Activated T-cell treated with anti-CD3 and anti-CD28 coated beads, Interleukin-2, amount 50 U/mL, for 1 hour (primary cell): Measurements from ENCODE around the gene INSIG1.

ENCODE experiments used
- DNase-seq: peaks from one replicate; pipeline ENCODE4 v3.0.0-alpha.2; 2020

INSIG1 gene

GRCh38 chr7:155305231-155305904 lies 7.7 kb downstream of the INSIG1 start:
- no peak for DNase-seq

DNA sequence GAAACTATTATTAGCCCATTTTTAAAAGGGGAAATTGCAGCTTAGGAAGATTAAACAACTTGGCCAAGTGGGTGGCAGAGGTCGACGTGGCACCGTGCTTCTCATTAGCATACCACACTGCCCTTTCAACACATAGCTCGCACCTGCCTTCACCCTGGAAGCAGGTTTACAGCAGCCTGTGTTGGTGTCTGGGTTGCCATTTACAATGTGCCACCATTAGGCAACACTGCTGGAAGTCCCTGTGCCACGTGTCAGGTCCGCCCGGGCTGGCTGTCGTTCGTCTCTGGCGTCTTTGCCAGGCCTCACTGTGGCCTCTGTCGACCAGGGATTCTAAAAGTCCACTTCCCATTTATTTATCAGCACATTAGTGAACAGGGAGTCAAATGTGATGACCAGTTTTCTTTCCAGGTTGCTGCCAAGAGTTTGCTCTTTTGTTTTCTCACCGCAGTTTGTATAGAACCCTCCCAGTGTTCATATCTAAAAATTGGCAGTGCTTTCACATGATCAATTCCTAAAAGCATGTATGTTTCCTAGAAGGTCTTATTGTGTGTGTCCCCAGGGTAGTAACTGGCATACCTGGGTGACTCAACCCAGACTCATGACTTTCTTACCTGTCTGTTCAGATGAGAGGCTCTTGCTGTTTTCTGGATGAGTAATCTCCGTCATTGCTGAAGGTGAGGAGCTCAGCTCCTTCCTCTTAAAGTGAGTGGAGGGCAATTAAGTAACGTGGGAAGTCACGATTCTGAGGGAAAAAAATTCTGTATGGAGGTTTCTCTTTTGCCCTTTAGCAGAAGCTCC lies 9.2 kb downstream of the INSIG1 start:
- DNase-seq: no peak

DNA sequence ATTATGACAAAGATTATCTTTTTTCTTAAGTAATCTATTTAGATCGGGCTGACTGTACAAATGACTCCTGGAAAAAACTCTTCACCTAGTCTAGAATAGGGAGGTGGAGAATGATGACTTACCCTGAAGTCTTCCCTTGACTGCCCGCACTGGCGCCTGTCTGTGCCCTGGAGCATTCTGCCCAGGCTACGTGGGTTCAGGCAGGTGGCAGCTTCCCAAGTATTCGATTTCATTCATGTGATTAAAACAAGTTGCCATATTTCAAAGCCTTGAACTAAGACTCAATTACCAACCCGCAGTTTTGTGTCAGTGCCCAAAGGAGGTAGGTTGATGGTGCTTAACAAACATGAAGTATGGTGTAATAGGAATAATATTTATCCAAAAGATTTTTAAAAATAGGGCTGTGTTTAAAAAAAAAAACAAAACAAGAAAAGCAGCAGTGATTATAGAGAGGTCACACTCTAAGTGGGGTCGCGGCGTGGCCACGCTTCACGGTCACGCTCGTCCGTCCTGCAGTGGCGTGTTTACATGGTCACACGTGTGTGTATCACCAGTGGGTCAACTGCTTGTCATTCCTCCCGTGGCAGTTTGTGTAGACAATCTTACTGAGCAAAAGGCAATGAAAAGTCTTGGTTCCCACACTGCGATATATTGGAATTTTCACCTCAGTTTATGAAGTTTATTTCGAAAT lies 10.8 kb downstream of the INSIG1 start:
- no peak for DNase-seq

DNA sequence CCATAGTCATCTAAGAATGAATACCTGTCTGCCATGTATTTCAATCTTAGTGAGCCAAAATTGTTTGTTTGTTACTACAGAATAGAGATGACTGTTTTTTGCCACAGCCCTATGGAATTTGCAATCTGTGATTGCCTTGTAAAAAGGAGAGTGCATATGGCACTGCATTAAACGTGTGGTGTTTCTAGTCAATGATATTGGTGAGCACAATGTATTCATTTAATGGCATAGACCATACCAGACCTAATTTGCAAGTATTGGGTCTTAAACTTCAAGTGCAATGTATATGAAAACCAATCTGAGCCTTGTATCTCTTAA lies 11.3 kb downstream of the INSIG1 start:
- DNase-seq: no peak

- no peak for DNase-seq
Observed at GRCh38 chr7:155310425-155311114, 12.9 kb downstream of the INSIG1 start.

GRCh38 chr7:155311826-155312537 lies 14.3 kb downstream of the INSIG1 start:
- DNase-seq: no peak

DNA sequence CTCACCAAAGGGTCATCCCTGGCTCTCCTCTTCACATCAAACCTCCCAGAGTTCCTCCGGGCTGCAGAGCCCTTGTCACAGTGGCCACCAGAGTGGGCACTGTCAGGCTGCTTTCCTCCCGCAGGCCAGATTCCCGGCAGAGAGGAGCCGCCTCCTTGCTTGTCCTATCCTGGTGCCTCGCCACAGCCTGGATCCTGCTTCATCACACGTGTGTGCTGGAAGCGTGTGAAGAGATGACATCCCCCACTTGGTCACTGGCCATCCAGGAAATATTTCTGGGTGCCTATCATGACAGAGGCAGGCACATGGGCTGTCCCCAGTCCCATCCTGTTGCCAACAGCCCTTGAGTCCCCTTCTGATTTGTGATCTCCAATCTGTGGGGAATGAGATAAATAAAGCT lies 15.0 kb downstream of the INSIG1 start:
- no peak for DNase-seq

DNA sequence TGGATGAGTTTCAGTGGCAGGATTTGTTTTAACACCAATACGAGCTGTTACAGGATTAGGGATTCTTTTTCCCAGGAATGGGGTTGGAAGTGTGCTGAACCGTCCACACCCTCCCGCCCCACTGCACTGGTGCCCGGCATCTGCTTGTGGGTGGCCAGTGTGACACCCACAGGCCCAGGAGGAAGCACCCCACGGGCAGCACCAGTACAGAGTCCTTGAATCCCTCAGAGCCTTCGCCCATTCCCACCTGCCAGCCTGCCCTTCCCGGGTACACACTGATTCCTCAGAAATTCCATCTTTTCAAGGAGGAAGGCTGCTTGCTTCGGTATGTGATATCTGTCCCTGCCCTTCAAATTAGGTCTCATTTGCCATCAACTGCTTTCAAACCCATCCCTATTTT lies 15.4 kb downstream of the INSIG1 start:
- no peak for DNase-seq

DNA sequence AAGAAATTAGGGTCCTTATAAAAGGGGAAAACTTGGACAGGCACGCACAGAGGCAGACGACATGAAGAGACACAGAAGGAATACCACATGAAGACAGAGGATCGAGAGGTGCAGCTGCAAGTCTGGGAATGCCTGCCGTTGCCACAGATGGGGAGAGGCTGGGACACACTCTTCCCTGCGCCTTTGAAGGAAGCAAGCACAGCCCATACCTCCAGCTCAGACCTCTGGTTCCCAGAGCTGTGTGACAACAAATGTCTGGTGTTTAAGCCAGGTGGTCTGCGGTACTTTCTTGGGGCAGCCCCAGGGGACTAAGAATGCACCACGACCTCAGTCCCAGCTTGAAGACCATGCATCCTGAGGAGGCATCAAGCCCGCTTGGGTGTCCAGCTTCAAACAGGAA lies 18.3 kb downstream of the INSIG1 start:
- DNase-seq: no peak

GRCh38 chr7:155316427-155317113 lies 18.9 kb downstream of the INSIG1 start:
- no peak for DNase-seq

DNA sequence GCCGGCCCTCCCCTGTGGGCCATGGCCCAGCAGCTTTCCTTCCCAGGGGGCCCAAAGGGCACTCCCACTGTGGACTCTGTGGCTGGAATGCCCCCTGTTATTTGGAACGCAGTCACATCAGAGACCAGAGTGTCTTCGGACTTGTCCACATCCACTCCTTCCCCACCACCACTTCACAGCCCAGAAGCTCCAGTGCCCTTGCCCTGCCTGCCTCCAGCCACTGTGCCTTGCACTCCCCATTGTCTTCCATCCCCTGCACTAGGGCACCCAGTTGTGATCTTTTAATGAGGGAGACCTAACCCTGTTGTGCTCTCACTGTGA lies 19.4 kb downstream of the INSIG1 start:
- DNase-seq: no peak

- DNase-seq: no peak
Observed at GRCh38 chr7:155318245-155318644, 20.6 kb downstream of the INSIG1 start.

DNA sequence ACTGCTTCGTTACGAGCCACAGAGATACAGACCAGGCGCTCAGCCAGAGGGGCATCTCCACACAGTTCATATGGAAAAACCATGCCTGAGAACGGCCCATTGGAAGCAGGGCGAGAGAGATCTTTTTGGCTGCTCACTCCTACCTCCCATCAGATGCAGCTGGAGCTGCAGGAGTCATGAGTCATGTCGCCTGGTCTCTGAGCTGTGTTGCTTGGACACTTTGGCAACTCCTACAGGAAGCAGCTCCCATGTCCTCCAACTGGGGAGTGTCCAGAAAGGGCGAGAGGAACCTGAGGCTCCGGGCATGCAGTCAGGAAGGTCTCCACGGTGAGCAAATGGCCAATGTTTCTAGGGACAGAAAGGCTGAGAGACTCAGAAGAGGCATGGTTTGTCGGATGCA lies 24.9 kb downstream of the INSIG1 start:
- DNase-seq: no peak

GRCh38 chr7:155323001-155323638 lies 25.4 kb downstream of the INSIG1 start:
- no peak for DNase-seq

- no peak for DNase-seq
Observed at GRCh38 chr7:155324012-155324917, 26.6 kb downstream of the INSIG1 start.

DNA sequence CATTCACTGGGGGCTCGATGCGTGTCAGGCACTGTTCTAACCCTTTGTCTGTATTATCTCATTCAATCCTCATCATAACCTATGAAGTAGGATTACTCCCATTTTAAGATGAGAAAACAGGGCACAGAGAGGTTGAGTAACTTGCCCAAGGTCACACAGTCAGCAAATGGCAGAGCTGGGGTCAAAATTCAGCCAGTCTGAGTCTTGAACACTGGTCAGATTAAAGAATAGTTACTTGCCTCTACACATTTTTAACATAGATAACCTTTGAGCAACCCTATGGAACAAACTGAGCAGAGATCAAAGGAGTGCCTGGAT lies 27.2 kb downstream of the INSIG1 start:
- DNase-seq: no peak

DNA sequence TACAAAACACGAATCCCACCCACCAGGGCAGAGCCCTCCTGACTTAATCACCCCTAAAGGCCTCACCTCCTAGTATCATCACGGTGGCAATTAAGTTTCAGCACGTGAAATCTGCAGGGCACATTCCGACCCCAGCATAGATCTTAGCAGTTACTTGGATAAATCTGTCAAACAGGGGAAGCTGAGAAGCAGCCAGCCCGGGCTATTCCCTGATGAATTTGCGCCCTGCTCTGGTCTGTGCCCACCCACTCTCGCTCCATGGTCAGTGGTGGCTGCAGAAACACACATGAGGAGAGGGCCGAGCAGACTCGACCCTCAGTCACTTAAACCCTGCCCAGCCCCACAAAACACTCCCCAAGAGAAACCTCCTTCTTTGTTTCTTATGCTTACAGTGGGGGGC lies 28.7 kb downstream of the INSIG1 start:
- DNase-seq: no peak

GRCh38 chr7:155327590-155328320 lies 30.1 kb downstream of the INSIG1 start:
- no peak for DNase-seq

DNA sequence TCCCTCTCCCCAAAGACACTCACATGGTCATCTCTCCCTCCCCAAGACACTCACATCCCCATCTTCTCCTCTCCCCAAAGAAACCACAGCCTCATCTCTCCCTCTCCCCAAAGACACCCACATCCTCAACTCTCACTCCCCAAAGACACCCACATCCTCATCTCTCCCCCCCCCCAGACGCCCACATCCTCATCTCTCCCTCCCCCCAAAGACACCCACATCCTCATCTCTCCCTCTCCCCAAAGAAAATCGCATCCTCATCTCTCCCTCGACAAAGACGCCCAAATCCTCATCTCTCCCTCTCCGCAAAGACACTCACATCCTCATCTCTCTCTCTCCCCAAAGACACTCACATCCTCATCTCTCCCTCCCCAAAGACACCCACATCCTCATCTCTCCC lies 31.5 kb downstream of the INSIG1 start:
- no peak for DNase-seq

DNA sequence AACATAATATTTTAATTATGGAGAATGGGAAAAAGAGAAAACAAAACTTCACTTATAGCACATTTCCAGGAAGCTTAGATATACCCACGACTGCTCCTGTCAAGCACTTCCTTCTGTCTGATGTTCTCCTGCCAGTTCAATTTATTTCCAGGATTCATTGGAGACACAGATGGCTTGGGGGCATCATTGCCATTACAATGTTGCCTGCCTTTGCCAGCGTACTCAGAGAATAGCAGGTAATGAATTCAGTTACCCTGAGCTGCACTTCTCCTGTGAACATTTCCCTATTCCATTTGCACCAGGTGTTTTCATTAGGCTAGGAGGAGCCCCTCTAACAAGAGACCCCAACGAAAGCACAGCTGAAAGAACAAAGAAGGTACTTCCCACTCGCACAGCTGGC lies 33.7 kb downstream of the INSIG1 start:
- DNase-seq: no peak
